ENCODE measurements around the gene DCDC2.
A peak's percentile ranks its signal among the peaks of the same experiment; 100 is the strongest.
"Not testable (repeated sequence)": the region's sequence is repeated elsewhere in the genome, so short reads cannot be mapped to it uniquely, and the experiment has no call there.

Gene DCDC2

GRCh38 chr6:24321538-24322162 lies 36.2 kb downstream of the DCDC2 start:
- no peak overlapping the region for H3K4me3 ChIP-seq (ENCODE audit: low read depth, low read length)
- peak overlapping the region; percentile 36 for H2AFZ ChIP-seq
- peak overlapping the region; percentile 27 for H3K27ac ChIP-seq
- H3K9me3 ChIP-seq (ENCODE audit: control insufficient read depth, low read length) = no peaks in the 10 kb centered on the region
- H3K4me2 ChIP-seq (ENCODE audit: low read length) = no peak overlapping the region
- H3K4me1 ChIP-seq = peaks cover 19% of the 10 kb centered on the region
- H3K9ac ChIP-seq = no peak overlapping the region
- no peak for TF ChIP-seq CTCF (IDR thresholded peaks at IDR 0.05)
- H3K36me3 ChIP-seq (ENCODE audit: control insufficient read depth, insufficient read depth, low read length) = no peaks in the 10 kb centered on the region
- no peaks in the 10 kb centered on the region for H3K27me3 ChIP-seq (ENCODE audit: control insufficient read depth, insufficient read depth, low read length)
- no peaks in the 10 kb centered on the region for H3K79me2 ChIP-seq

- H3K27me3 ChIP-seq (ENCODE audit: control insufficient read depth, insufficient read depth, low read length) = no peaks in the 10 kb centered on the region
- H3K4me1 ChIP-seq = peaks cover 21% of the 10 kb centered on the region
- H2AFZ ChIP-seq = peak overlapping the region; percentile 56
- H3K79me2 ChIP-seq = no peaks in the 10 kb centered on the region
- H3K9me3 ChIP-seq (ENCODE audit: control insufficient read depth, low read length) = no peaks in the 10 kb centered on the region
- peak overlapping the region; percentile 62 for H3K4me2 ChIP-seq (ENCODE audit: low read length)
- no peak for TF ChIP-seq CTCF (IDR thresholded peaks at IDR 0.05)
- H3K27ac ChIP-seq = peak overlapping the region; percentile 59
- peak overlapping the region; percentile 25 for H3K4me3 ChIP-seq (ENCODE audit: low read depth, low read length)
- no peak overlapping the region for H3K9ac ChIP-seq
- H3K36me3 ChIP-seq (ENCODE audit: control insufficient read depth, insufficient read depth, low read length) = no peaks in the 10 kb centered on the region
These were observed 44.4 kb downstream of the DCDC2 start for GRCh38 chr6:24313251-24314141.

GRCh38 chr6:24311775-24312174 lies 46.1 kb downstream of the DCDC2 start:
- H2AFZ ChIP-seq; H3K4me2 ChIP-seq (ENCODE audit: low read length); H3K27me3 ChIP-seq (ENCODE audit: control insufficient read depth, insufficient read depth, low read length); H3K4me3 ChIP-seq (ENCODE audit: low read depth, low read length); H3K9me3 ChIP-seq (ENCODE audit: control insufficient read depth, low read length); H3K36me3 ChIP-seq (ENCODE audit: control insufficient read depth, insufficient read depth, low read length); H3K9ac ChIP-seq; H3K27ac ChIP-seq; H3K79me2 ChIP-seq: not testable (repeated sequence)
- H3K4me1 ChIP-seq = peaks cover 21% of the 10 kb centered on the region

- no peak for TF ChIP-seq CTCF (IDR thresholded peaks at IDR 0.05)
- Histone ChIP-seq H3K36me3 (ENCODE audit: control insufficient read depth, insufficient read depth, low read length) (no peaks in the 10 kb centered on the region), H3K27ac (no peak overlapping the region), H3K9me3 (ENCODE audit: control insufficient read depth, low read length) (no peaks in the 10 kb centered on the region), H3K4me2 (ENCODE audit: low read length) (no peak overlapping the region), H2AFZ (peak overlapping the region; percentile 42), H3K27me3 (ENCODE audit: control insufficient read depth, insufficient read depth, low read length) (no peaks in the 10 kb centered on the region), H3K4me1 (peaks cover 4% of the 10 kb centered on the region), H3K4me3 (ENCODE audit: low read depth, low read length) (no peak overlapping the region), H3K79me2 (no peaks in the 10 kb centered on the region), H3K9ac (no peak overlapping the region)
These were observed 50.0 kb downstream of the DCDC2 start for GRCh38 chr6:24307881-24308280.

GRCh38 chr6:24306936-24307335 lies 50.9 kb downstream of the DCDC2 start:
- H3K9me3 ChIP-seq (ENCODE audit: control insufficient read depth, low read length) = no peaks in the 10 kb centered on the region
- H3K9ac ChIP-seq = no peak overlapping the region
- H2AFZ ChIP-seq = peak overlapping the region; percentile 5
- no peaks in the 10 kb centered on the region for H3K27me3 ChIP-seq (ENCODE audit: control insufficient read depth, insufficient read depth, low read length)
- no peak for TF ChIP-seq CTCF (IDR thresholded peaks at IDR 0.05)
- H3K4me1 ChIP-seq = peaks cover 3% of the 10 kb centered on the region
- H3K4me2 ChIP-seq (ENCODE audit: low read length) = no peak overlapping the region
- H3K27ac ChIP-seq = no peak overlapping the region
- H3K79me2 ChIP-seq = no peaks in the 10 kb centered on the region
- no peak overlapping the region for H3K4me3 ChIP-seq (ENCODE audit: low read depth, low read length)
- no peaks in the 10 kb centered on the region for H3K36me3 ChIP-seq (ENCODE audit: control insufficient read depth, insufficient read depth, low read length)

All from parathyroid adenoma (tissue), 2 donors.